NCI-H2227 treated with DMSO at 0.1 percent for 48 hours (cell line): Measurements from ENCODE around the gene UFC1.

ENCODE experiments used
- DNase-seq: peaks from one replicate; lab custom pipeline; 2025; lab: John Stamatoyannopoulos, UW

Gene UFC1

DNA sequence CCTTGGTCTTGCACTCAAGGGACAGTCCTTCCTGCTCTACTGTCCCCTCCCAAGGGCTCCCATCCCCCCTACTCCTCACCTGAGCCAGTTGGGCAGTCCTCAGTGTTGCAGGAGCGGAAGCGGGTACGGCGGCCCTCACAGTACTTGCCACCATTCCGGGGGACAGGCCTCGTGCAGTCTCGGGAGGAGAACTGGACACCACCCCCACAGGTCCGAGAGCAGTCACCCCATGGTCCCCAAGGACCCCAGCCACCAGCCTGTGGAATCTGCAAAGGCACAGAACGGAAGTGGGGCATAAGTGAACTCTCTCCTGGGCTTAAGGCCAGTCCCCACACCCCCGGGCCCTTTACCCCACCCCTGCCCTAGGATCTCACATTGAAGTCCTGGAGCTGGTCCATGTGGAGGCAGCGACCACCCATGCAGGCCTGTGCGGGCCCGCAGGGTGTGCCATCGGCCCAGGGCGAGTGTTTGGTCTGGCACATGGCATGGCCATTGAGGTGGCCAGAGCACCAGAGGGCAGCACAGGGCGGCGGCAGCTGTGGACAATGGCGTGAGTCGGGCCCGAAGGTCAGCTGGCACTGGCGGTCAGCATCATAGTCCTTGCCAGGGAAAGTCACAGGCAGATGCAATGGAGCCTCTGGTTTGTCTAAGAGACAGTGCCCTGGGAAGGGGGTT is 39.9 kb downstream of the UFC1 start:
- DNase-seq, result no peak

DNA sequence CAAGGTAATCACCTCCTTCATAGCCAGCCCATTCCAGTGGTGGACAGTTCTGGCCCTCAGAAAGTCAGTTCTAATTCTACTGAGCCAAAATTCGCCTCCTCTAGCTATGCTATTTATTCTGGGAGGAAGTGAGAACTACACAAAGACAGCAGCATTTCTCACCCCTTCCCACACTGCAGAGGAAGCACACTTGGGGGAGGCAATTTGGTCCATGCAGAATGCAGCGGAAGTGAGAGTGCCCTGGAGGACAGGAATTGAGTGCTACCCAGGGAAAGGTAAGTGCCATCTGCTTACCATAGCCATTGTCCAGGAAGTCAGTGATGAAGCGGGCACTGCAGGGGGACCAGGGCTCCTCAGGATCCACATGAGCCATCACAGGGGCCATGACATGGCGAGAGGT is 41.4 kb downstream of the UFC1 start:
- no peak for DNase-seq

DNA sequence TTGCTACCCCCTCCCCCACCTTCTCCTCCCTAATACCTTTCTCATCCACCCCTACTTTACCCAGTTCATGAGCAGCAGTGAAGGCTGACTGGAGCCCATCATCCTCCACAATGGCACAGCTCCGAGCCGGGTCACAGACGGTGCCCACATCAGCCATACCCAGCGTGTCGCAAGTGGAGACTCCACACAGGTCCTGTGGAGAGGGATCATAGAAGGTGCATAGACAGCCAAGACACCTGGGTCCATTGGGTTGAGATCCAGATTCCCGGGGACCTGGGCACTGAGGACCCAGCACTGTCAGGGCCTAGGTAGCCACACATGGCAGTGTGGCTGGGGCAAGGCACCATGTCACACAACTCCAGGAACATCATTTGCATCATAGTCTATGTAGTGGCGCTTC is 42.3 kb downstream of the UFC1 start:
- no peak for DNase-seq

DNA sequence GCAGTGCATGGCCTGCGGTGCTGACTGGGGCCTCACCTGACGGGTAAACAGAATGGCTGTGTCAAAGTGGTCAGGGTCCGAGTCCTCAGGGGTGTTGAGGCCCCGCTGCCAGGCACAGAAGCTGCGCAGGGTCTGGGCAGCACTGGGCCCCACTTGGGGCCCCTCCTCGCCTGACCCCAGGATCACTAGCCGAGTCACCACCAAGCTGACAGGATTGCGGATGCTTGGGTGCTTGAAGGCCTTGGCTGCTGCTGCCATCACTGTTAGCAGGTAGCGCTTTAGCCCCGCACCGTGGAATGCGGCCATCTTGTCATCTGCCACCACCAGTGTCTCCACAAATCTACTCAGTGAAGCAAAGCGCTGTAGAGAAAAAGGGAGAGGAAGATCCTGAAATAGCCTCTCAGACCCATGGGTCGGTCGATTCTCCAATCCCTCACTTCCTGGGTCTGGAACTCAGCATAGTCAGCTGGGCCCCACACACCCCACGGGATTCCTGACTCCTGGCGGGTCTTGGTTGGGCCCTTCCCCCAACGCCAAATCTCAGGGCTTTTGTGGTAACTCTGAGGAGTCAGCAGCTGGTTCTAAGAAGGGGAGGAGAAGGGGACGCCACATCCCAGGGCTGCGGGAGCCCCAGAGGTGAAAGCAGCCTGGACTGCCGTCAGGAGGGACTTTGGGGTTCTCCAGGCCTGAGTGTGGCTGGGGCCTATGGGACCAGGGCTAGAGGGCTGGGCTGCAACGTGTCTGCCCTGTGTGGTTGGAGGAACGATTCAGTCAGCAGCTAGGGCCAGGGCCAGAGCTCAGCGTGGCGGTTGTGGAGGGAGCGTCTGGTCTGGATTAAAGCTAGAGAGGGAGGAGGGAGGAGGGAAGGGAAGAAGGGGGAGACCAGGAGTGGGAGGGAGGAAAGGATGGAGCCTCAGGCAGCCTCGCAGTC is 43.0 kb downstream of the UFC1 start:
- no peak for DNase-seq

DNA sequence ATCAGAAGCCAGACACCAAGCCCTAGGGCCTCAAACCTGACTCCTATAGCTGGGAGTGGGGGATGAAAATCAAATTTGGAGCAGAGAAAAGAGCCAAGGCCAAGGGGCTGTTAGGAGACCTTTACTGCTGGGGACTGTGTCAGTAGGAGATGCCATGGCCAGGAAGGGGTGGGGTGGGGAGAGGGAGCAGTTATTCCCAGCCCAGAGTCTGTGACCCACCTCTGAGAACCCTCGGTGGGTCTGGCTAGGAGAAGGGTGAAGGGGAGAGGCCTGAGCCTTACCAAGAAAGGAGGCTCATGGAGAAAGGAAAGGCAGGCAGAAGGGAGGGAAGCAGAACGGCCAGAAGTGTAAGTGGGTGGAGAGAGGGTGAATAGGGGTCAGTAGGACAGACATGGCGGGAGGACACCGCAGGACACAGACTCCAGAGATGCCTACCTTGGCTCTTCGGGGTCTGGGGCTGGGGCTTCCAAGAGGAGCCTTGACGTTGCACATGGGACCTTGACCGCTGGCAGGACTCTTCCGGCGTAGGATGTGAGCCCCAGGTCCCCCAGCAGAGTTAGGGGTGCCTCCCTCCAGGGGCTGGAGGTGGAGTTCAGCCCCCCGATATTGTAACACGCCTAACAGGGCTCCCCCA is 43.9 kb downstream of the UFC1 start:
- no peak for DNase-seq

DNA sequence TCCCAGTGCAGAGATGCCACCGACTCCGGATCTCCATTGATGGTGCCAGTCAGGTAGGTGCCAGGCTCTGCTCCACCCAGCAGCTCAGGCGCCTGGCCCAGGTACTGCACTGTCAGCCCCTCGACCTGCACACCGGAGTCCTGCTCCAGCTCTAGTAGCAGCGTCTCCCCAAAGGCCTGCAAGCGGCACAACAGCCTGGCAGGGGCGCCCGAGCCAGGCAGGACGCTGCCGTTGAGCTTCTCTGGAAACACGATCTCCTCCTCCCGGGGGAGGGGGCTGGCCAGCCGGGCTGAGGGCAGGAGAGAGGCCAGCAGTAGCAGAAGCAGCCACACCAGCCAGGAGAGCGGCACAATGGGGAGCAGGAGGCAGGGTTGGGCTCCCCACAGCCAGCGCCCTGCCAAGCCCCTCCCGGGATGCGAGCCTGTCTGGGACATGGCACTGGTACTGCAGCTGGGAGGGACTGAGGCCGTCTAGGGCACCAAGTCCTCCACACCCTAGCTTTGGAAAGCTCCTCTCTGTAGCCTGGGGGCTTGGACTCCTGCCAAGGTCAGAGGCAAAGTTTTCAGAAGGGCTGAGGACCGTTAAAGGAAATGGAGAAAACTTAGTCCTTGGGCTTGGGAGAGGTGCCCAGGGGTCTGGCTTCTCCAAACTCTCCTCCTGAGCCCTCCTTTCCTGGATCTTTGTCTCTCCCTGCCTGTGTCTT is 44.6 kb downstream of the UFC1 start:
- DNase-seq, result no peak

DNA sequence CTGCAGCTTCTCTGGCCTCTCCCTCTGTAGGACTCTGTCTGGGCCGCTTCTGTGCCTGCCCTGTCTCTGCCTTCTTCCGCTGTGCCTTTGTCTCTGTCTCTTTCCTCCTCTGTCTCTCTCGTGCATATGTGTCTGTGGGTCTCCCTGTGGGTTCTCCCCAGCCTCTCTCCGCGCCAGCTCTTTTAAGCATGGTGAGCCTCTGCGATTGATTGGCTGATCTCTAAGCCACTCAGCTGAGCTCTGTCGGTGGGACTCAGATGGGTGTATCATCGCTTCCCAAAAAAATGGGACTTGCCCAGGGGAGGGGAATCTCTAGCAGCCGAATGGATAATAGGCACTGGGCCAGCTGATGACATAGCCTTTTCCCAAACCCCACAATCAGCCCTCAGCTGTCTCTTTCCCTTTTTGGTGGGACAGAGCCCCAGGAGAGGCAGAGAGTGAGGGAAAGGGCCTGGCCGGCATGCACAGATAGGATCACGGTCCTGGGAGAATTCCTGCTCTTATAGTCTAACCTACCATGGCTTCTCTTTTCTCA is 45.2 kb downstream of the UFC1 start, which contains the start of gene ADAMTS4:
TSS of gene ADAMTS4 (minus strand) at position 158 of the 535 bp plus-strand sequence. CDS start 427 bp downstream, outside the sequence.
- DNase-seq, result no peak

DNA sequence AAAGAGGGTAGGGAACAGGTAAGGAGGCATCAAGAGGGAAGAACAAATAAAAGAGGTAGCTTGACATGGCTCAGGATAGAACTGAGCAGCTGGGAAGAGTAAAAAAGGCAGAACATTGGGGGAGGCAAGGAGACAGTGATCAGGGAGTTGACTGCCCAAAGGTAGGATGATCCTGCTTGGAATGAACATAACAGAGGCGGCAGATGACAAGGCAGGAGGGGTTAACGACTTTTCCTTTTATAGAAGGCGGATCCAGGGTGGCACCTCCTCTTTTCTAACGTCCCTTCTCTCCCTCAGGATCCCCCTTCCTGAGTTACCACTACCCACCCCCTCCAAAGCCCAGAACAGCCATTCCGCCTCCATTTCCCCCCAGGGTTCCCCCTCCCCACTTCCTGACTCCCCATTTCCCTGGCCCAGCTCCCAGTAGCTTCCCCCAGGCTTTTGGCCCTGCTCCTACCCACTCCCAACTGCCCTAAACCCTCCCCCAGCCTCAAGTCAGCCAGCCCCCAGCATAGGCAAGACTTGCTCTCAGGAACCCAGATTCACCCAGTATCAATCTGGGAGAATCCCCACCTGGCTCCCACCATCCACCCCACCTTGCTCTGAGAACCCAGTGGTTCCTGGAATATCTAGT is 45.8 kb downstream of the UFC1 start:
- no peak for DNase-seq

DNA sequence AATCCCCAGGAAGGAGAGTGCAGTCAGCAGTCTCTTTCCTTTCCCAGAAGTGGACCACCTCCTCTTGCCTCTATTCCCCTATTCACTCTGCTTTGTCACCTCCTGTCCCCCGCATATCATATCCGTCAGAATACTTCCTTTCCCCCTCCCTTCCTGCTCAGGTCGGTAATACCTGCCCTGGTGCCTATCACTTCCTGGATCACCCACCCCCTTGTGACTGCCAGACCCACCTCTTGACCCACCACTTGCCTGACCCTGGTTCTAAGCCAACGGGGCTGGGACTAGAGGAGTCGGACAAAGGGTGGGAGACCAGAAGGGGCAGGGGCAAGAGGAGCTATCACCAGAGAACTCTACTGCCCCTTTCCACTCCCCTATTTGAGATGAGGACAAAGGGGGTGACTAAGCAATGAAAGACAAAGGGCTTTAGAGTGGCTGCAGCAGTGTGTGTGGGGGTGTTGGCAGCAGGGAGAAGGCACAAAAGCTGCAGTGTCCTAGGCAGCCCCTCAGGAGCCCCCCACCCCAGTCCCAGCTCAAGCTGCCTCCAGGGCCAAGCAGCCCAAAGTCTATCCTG is 46.7 kb downstream of the UFC1 start:
- DNase-seq, result no peak

DNA sequence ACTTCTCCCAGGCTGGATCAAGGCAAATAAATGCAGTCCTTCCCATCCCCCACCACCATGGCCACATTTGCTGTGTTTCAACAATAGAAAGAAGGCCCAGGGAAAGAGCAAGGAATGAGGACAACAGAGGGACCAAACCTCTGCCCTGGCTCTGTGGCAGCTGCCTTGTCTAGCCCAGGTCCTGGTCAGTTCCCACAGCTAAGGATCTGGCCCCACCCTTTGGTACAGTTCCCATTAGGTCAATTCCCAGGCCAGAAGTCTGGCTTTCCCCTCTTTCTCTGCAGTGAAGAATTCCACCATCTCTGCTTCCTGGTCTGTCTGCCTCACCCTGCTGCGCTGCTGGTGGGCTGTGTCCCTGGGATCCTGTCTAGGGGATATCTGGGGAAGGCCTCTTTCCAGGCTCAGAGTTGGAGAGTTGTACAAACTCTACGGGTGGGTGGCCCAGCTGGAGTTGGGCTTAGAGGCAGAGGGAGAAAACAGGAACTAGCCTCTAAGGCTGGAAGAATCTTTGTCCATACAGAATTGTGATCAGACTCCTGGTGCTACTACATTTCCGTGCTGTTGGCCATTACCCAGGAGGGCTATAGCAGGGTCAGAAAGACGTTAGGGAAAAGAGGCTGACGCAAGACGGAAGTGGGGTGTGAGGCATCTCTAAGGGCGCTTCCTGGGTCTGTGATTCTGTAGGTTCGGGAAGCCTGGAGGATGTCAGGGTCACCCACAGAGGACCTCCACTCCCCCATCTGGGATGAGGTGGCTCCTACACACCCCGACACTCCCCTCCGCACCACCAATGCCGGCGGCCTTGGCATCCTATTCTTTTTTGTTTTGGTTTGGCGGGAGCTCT is 47.4 kb downstream of the UFC1 start:
- no peak for DNase-seq

DNA sequence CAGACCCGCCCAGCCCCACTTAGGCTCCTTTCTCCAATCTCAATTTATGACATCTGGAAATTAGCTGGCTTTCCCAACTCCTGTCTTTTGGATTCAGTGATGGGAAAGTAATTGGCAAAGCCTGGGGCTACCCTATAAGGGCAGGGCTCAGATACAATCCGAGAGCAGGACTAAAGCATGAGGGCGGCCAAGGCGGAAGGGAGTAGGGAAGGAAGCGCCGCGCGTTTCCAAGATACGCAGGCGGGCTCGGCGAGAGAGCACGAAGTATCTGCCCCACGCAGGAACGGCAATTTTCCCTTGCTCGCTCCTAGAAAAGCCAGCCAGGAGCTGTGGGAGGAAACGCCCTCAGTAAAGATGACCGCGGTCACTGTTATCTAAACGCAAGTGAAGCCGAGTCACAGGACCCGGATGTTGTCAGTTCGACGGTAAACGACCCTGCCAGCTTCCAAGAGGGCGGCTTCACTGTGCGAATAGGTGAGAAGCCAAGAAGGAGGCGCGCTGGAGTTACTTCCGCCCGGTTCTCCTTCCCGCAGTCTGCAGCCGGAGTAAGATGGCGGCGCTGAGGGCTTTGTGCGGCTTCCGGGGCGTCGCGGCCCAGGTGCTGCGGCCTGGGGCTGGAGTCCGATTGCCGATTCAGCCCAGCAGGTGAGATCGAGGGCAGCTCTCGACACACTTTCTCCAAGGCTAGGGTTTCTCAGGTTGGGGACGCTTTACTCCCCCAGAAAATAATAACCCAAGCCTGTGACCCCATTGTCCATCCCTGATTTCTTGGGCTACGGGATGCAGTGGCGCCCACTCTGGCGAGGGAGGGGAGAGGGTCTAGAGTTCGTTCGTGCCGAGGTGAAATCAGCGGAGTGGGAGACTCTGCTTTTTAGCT is 48.3 kb downstream of the UFC1 start, which contains the start of gene NDUFS2:
TSS of gene NDUFS2 (plus strand) at position 532 of the 877 bp plus-strand sequence. CDS start at position 551, 19 bp downstream.
- peak; percentile 97 for DNase-seq

DNA sequence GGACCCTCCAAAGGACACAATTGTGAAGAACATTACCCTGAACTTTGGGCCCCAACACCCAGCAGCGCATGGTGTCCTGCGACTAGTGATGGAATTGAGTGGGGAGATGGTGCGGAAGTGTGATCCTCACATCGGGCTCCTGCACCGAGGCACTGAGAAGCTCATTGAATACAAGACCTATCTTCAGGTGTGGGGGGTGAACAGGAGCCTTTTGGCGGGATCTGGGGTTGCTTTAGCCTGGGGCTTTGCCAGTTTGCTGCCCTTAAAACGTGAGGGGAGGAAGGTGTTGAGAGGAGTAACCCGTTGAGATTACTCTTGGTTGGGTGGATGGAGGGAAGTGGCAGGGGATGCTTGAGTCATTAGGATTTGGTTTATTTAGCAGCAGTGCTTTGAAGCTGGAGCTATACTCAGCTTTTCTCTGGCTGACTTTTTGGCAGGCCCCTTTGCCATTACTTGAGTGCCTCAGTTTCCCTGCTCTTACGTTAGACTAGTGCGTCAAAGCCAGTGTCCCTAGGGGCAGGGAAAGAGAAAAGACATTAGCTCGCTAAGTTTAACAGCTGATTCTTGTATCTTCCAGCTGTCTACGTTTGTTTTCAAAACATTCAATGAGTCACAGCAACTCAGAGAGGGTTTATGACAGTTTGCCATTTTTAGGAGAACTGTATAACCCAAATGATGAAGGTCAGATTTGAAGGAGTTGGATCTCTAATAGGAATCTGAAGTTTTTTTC is 52.8 kb downstream of the UFC1 start:
- DNase-seq, result no peak

DNA sequence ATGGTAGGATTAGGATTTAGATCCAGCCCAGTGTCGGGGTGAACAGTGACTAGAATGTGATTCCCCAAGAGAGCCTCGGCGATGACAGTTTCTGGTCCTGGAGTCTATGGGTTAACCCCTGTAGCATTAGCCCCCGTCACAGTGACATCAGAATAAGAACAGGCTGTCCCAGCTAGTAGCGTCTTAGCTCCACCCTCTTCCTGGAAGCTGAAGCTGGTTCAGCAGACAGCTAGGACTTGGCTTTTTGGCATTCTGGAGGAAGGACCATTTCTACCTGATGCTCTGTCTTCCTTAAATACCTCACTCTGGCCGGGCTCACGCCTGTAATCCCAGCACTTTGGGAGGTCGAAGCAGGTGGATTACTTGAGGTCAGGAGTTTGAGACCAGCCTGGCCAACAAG is 53.4 kb downstream of the UFC1 start:
- no peak for DNase-seq
